Measurements from ENCODE around the gene UROS. TPM values are rescaled to one million over a fixed set of nuclear protein-coding genes. Genes with fewer than 3 reads are reported as not detected.

Gene UROS
- total RNA-seq, 3 donors from 2014 or later = 23.9 to 30.9 (median 27.5) TPM

DNA sequence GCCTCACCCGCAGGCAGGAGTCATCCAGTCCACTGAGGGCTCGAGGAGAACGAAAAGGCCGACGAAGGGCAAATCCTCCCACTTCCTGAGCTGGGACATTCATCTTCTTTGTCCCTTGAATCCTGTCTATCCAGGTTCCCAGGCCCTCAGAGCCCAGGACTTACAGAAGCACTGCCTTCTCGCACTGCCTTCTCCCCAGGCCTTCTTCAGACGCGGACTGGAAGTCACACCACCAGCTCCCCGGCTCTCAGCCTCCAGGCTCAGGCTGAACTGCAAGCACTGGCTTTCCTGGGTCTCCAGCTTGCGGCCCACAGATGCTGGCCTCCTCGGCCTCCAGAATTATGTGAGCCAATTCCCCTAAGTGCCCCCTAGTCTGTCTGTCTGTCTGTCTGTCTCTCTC, 41.0 kb downstream of the UROS start:
- Histone ChIP-seq H3K9me3 (no peaks in the 10 kb centered on the region), H3K4me3 (no peak overlapping the region), H3K36me3 (ENCODE audit: low read depth) (no peaks in the 10 kb centered on the region), H3K4me1 (ENCODE audit: low read depth) (no peaks in the 10 kb centered on the region)
- intact Hi-C loops (cut with DNase I, micrococcal nuclease) = no loop called here
- TF ChIP-seq, protein P1, sequence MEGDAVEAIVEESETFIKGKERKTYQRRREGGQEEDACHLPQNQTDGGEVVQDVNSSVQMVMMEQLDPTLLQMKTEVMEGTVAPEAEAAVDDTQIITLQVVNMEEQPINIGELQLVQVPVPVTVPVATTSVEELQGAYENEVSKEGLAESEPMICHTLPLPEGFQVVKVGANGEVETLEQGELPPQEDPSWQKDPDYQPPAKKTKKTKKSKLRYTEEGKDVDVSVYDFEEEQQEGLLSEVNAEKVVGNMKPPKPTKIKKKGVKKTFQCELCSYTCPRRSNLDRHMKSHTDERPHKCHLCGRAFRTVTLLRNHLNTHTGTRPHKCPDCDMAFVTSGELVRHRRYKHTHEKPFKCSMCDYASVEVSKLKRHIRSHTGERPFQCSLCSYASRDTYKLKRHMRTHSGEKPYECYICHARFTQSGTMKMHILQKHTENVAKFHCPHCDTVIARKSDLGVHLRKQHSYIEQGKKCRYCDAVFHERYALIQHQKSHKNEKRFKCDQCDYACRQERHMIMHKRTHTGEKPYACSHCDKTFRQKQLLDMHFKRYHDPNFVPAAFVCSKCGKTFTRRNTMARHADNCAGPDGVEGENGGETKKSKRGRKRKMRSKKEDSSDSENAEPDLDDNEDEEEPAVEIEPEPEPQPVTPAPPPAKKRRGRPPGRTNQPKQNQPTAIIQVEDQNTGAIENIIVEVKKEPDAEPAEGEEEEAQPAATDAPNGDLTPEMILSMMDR (IDR thresholded peaks at IDR 0.05) = no peak
- DNase-seq = no peak
- ATAC-seq = no peak

DNA sequence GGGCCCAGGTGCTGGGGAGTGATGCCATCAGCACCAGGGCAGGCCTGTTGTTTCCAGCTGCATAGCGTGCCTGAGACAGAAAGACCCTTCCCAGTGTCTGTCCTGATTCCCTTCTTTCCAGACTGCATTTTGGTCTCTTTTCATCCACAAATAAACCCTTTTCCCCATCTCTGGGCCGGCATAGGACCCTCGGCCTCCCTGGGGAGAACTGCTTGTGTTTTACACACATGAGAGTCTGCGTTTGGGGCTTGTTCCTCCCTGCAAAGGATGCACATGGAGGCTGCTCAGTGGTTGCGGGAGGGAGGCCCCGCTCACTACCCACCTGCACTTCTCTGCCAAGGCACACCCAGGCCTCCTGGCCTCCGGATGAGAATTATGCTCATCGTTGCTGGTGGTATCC, 41.7 kb downstream of the UROS start:
- H3K4me1 ChIP-seq (ENCODE audit: low read depth) = no peaks in the 10 kb centered on the region
- DNase-seq = no peak
- TF ChIP-seq, protein P1 (IDR thresholded peaks at IDR 0.05) = no peak
- no peaks in the 10 kb centered on the region for H3K36me3 ChIP-seq (ENCODE audit: low read depth)
- H3K4me3 ChIP-seq = no peak overlapping the region
- no peaks in the 10 kb centered on the region for H3K9me3 ChIP-seq
- intact Hi-C loops (cut with DNase I, micrococcal nuclease) = no loop called here
- ATAC-seq = no peak

DNA sequence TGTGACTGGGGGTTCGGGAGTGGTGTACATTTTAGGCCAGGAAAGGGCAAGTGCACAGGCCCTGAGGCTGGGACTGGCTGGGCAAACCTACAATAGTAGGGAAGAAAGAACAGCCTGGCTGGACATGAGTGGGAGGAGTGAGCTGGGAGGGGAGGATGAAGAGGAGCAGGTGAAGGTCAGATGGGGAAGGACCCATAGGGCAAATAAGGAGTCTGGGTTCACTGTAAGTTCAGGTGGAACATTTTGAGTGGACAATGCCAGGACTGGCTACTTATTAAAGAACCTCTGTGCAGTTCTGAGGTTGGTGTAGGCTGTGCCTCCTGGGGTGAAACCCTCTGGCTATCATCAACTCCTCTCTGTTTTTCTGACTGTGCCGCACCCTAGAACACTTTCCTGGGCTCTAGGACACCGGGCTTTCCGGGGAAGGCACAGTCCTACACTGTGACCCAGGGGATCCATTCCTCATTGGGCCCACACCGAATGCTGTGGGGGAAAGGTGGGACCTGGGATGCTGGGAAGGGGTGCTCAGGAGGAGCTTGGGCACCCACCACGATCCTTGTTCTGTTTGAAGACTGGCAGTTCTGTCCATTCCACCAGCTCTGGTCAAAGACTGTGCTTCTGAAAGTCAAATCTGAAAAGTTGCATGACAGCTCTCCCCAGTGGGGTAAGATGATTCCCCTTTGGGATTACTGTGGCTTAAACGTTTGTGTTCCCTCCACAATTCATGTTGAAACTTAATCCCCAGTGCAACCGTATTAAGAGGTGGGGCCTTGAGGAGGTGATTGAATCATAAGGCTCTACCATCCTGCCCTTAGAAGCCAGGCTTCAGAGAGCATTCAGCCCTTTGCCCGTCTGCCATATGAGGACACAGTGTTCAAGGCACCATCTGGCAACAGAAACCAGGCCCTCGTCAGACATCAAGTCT, 43.4 kb downstream of the UROS start:
- intact Hi-C loops (cut with DNase I, micrococcal nuclease) = no loop called here
- H3K36me3 ChIP-seq (ENCODE audit: low read depth) = no peaks in the 10 kb centered on the region
- DNase-seq = no peak

DNA sequence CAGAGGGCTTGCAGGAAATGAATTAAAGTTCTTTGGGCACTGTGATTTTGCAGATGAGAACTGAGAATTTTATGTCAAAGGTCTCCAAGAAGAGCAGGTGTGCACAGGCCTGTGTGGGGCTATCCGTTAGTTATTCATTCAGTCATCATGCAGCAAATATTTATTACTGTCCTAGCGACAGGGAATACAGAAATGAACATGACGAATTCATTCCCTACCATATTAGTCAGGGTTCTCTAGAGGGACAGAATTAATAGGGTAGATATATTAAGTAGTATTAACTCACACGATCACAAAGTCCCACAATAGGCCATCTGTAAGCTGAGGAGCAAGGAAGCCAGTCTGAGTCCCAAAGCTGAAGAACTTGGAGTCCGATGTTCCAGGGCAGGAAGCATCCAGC, 44.5 kb downstream of the UROS start:
- no peaks in the 10 kb centered on the region for H3K36me3 ChIP-seq (ENCODE audit: low read depth)
- H3K4me1 ChIP-seq (ENCODE audit: low read depth) = no peaks in the 10 kb centered on the region
- intact Hi-C loops (cut with DNase I, micrococcal nuclease) = no loop called here
- TF ChIP-seq, protein P1 (IDR thresholded peaks at IDR 0.05) = no peak
- H3K9me3 ChIP-seq = no peaks in the 10 kb centered on the region
- no peak for DNase-seq
- ATAC-seq = no peak
- H3K4me3 ChIP-seq = no peak overlapping the region

More for the DNA sequence above, 43.4 kb downstream of the UROS start:
- H3K9me3 ChIP-seq = no peaks in the 10 kb centered on the region
- no peak overlapping the region for H3K4me3 ChIP-seq
- ATAC-seq = no peak
- TF ChIP-seq, protein P1 (IDR thresholded peaks at IDR 0.05) = no peak
- no peaks in the 10 kb centered on the region for H3K4me1 ChIP-seq (ENCODE audit: low read depth)

DNA sequence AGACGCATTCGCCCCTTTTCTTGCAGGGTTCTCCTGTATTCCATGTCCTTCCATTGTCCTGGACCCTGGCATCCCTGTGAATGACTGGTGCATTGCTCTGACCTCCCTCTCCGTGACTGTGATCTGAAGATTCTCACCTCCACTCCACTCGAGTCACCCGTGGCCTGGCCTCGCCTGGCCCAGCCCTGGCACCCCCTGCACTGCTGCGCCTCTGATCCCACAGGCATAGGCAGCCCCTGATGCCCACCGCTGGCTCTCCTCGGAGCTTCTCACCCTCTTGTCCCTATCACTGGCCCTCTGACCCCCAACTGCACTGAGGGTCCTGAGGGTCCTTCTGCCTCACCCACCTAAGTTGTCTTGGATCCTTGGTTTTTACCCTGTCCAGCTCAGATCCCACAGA, 45.3 kb downstream of the UROS start:
- DNase-seq (no peak), ATAC-seq (no peak)
- no peaks in the 10 kb centered on the region for H3K36me3 ChIP-seq (ENCODE audit: low read depth)
- no peaks in the 10 kb centered on the region for H3K9me3 ChIP-seq
- no peak overlapping the region for H3K4me3 ChIP-seq
- intact Hi-C loops (cut with DNase I, micrococcal nuclease) = no loop called here
- TF ChIP-seq, protein P1 (IDR thresholded peaks at IDR 0.05) = no peak
- H3K4me1 ChIP-seq (ENCODE audit: low read depth) = no peaks in the 10 kb centered on the region

Data from mucosa of descending colon (tissue), 3 donors.